Activated T-cell treated with anti-CD3 and anti-CD28 coated beads, Interleukin-2, amount 50 U/mL, for 24 hours (primary cell): Measurements from ENCODE around the gene KISS1.

Source experiments
- DNase-seq: peaks from one replicate; pipeline ENCODE4 v3.0.0-alpha.2; 2020
- H3K27ac Mint-ChIP-seq: 2 replicates; pipeline ENCODE4 v1.8.0; 2020; ENCODE audit warnings: mild to moderate bottlenecking, mixed read lengths
- H3K27me3 Mint-ChIP-seq: 2 replicates; pipeline ENCODE4 v1.8.0; 2020; ENCODE audit warnings: mixed read lengths
- H3K36me3 Mint-ChIP-seq: 2 replicates; pipeline ENCODE4 v1.8.0; 2020; ENCODE audit warnings: low read depth, mixed read lengths
- H3K4me1 Mint-ChIP-seq: 2 replicates; pipeline ENCODE4 v1.8.0; 2020; ENCODE audit warnings: low read depth, mixed read lengths
- H3K4me3 Mint-ChIP-seq: 2 replicates; pipeline ENCODE4 v1.8.0; 2020; ENCODE audit warnings: mild to moderate bottlenecking, moderate library complexity, mixed read lengths
- H3K9me3 Mint-ChIP-seq: 2 replicates; pipeline ENCODE4 v1.8.0; 2020; ENCODE audit warnings: mixed read lengths

The KISS1 gene

DNA sequence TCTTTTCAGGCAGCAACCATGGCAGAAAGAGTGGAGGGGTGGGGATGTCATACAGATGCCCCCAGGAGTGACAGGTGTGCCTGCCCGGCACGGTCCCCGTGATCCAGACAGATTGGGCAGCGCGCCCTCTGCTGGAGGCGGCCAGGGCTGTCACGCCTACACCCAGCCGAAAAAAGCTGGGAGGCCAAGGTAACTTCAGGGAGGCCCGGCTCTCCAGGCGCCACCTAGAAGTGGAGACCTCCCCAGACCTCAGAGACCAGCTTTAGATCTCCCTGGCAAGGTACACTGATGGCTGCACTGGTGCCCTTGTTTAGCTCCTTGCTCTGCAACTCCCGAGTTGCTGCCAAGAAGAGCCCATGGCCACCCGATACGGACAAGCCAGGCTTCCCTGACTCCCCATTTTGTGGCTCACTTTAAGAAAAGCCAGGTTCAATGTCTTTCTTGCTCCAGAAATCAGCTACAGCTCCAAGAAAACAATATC lies 10.9 kb upstream of the KISS1 start:
- DNase-seq: peak; percentile 87
- Mint-ChIP-seq H3K36me3 (no peaks in the 10 kb centered on the region), H3K4me1 (peaks cover 12% of the 10 kb centered on the region), H3K27me3 (peaks cover 46% of the 10 kb centered on the region), H3K9me3 (no peaks in the 10 kb centered on the region), H3K4me3 (no peak overlapping the region), H3K27ac (no peak overlapping the region)

GRCh38 chr1:204206121-204206520 lies 9.8 kb upstream of the KISS1 start:
- Mint-ChIP-seq H3K27me3 (peaks cover 46% of the 10 kb centered on the region), H3K27ac (no peak overlapping the region), H3K4me1 (peaks cover 12% of the 10 kb centered on the region), H3K36me3 (no peaks in the 10 kb centered on the region), H3K9me3 (no peaks in the 10 kb centered on the region), H3K4me3 (no peak overlapping the region)
- no peak for DNase-seq

- peaks cover 46% of the 10 kb centered on the region for H3K27me3 Mint-ChIP-seq
- H3K27ac Mint-ChIP-seq: no peak overlapping the region
- no peak for DNase-seq
- no peaks in the 10 kb centered on the region for H3K9me3 Mint-ChIP-seq
- no peaks in the 10 kb centered on the region for H3K36me3 Mint-ChIP-seq
- H3K4me3 Mint-ChIP-seq: no peak overlapping the region
- H3K4me1 Mint-ChIP-seq: peaks cover 12% of the 10 kb centered on the region
Observed at GRCh38 chr1:204205486-204205885, 9.2 kb upstream of the KISS1 start.

DNA sequence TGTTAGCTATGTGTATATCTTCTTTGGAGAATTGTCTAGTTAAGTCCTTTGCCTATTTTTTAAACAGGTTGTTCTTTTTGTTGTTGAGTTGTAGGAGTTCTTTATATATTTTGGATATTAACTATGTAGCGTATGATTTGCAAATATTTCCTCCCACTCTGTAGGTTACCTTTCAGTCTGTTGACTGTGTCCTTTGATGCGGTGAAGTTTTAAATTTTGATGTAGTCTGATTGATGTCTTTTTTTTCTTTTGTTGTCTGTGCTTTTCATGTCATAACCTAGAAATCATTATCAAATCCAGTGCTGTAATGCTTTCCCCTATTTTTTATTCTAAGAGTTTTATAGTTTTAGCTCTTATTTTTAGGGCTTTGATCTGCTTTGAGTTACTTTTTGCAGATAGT lies 8.7 kb upstream of the KISS1 start:
- DNase-seq: no peak
- Mint-ChIP-seq H3K4me1 (peaks cover 12% of the 10 kb centered on the region), H3K27ac (no peak overlapping the region), H3K36me3 (no peaks in the 10 kb centered on the region), H3K27me3 (peaks cover 46% of the 10 kb centered on the region), H3K4me3 (no peak overlapping the region), H3K9me3 (no peaks in the 10 kb centered on the region)

DNA sequence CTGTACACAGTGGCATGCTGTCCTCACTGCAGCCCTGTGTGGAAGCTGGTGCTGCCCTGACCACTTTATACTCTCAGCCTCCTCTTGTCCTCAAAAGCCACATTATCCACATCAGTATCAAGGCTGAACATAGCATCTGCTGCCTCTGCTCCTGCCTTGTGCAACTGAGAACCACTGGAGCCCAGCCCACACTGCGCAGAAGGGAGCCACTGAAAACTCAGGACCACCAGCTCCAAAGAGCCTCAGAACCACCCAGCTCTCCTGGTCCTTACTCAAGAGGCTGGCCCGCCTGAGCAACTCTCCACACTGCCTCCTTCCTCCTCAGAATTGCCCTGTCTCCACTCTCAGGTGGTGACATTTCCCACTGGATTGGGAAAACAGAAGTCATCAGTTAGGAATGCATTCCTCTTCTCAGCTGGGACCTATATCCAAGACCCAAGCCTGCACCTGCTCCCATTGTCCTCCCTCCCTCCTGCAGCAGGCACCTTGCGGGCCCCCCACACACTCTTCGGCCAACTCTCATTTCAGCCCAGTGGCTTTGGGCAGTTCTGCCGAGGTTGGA lies 7.0 kb upstream of the KISS1 start:
- Mint-ChIP-seq H3K4me1 (peaks cover 12% of the 10 kb centered on the region), H3K4me3 (no peak overlapping the region)

GRCh38 chr1:204202481-204202880 lies 6.2 kb upstream of the KISS1 start:
- no peak for DNase-seq
- no peak overlapping the region for H3K4me3 Mint-ChIP-seq
- peaks cover 43% of the 10 kb centered on the region for H3K27me3 Mint-ChIP-seq
- no peaks in the 10 kb centered on the region for H3K36me3 Mint-ChIP-seq
- H3K4me1 Mint-ChIP-seq: peaks cover 12% of the 10 kb centered on the region
- no peaks in the 10 kb centered on the region for H3K9me3 Mint-ChIP-seq
- H3K27ac Mint-ChIP-seq: no peak overlapping the region

More for the DNA sequence above, 7.0 kb upstream of the KISS1 start:
- Mint-ChIP-seq H3K27ac (no peak overlapping the region), H3K9me3 (no peaks in the 10 kb centered on the region), H3K36me3 (no peaks in the 10 kb centered on the region), H3K27me3 (peaks cover 48% of the 10 kb centered on the region)
- peak; percentile 15 for DNase-seq

DNA sequence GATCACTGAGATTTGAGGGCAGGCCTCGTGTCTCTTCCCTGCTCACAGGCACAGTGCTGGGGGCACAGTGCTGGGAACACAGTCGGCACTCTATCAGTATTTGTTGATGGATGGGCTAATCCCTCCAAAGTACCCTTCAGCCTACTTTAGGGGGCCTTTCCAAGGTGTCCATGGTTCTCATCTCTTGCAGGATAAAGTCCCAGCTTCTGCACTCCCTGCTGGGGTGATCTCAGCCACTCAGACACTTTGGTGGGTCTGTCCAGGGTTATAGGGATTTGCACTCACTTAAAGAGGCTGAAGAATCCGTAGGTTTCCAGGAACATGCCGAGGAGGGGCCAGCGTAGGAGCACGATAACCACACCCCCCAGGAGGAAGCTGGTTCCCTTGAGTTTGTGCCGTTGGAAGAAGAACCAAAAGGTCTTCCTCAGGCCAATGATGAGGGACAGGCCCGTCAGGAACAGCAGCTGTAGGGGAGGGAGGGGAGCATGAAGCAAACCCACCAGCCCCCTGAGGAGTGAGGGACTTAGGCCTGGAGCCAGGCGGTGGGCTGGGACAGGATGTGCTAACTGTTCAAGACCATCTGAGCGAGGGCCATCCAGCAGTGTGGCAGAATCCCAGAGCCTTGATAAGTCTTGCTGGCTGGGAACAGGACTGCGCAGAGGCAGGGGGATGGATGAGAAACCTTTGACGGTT lies 5.2 kb upstream of the KISS1 start:
- Mint-ChIP-seq H3K9me3 (no peaks in the 10 kb centered on the region), H3K27me3 (peaks cover 37% of the 10 kb centered on the region), H3K27ac (no peak overlapping the region), H3K4me1 (peaks cover 7% of the 10 kb centered on the region), H3K4me3 (no peak overlapping the region), H3K36me3 (no peaks in the 10 kb centered on the region)
- DNase-seq: peak; percentile 6

- peaks cover 19% of the 10 kb centered on the region for H3K27me3 Mint-ChIP-seq
- H3K9me3 Mint-ChIP-seq: no peaks in the 10 kb centered on the region
- no peaks in the 10 kb centered on the region for H3K36me3 Mint-ChIP-seq
- H3K27ac Mint-ChIP-seq: no peak overlapping the region
- no peak overlapping the region for H3K4me3 Mint-ChIP-seq
- H3K4me1 Mint-ChIP-seq: peaks cover 4% of the 10 kb centered on the region
- DNase-seq: peak; percentile 14
Observed at GRCh38 chr1:204199579-204199978, 3.3 kb upstream of the KISS1 start.

DNA sequence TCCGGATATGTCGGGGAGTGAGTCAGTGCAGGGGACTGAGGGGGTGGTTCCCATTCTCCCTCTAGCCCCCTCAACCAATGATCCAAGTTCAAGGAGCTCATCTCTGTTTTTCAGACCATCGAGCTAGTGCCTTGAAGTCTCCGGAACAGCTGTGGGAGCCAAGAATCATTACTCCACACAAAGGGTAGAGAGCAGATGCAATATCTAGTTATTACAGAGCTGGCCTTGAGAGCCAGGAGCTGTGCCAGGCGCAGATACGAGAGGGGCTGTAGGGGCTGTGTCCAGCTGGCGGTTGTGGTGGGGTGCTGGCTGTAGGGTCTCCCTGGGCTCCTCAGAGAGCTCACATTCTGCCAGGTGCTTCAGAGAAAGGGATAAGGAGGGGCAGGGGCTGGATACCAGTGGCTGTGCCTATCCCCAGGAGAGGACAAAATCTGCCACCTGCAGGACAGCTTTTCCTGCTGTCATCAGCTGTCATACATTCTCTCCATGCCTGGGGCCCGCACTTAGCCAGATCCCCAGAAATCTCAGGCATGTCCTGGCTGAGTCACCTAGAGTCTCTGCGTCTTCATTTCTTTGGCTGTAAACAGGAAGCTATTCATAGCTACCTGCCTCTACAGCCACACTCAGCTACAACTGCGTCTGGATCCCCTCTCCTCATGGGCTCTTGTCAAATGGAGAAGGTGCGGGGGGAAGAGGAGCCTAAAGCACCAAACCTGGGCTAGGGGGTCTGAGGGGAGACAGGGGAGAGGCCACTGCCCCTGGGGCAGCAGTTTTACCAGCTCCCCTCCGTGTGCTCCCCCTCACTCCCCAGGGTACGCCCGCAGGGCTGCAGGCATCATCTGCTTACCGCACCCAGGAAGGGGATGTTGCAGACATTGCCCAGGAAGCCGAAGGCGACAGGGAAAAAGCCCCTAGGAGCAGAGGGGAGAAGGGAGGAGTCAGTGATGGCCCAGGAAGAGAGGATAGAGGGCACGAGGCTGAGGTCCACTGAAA lies 2.4 kb upstream of the KISS1 start:
- no peak overlapping the region for H3K4me3 Mint-ChIP-seq
- H3K9me3 Mint-ChIP-seq: no peaks in the 10 kb centered on the region
- no peaks in the 10 kb centered on the region for H3K36me3 Mint-ChIP-seq
- H3K27me3 Mint-ChIP-seq: peaks cover 11% of the 10 kb centered on the region
- DNase-seq: peak; percentile 19
- H3K4me1 Mint-ChIP-seq: peaks cover 7% of the 10 kb centered on the region
- no peak overlapping the region for H3K27ac Mint-ChIP-seq

DNA sequence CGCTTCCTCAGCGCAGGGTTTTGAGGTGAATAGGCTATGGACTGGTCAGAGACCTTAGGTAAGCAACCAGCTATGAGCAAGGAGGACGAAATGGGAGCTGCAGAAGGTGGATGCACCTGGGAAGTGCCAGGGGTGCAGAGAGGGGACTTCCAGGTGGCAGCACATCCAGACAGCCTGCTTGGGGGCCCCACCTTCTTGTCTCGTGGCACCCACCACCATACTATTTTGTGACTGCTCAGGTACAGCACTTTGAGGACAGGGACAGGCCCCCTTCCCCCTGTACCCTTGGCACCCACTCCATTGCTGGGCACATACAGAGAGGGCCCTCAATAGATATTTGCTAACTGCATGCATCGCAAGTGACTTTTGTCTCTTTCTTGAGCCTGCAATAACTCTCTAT lies 777 bp upstream of the KISS1 start:
- H3K4me3 Mint-ChIP-seq: no peak overlapping the region
- no peaks in the 10 kb centered on the region for H3K9me3 Mint-ChIP-seq
- DNase-seq: no peak
- peaks cover 7% of the 10 kb centered on the region for H3K4me1 Mint-ChIP-seq
- peaks cover 13% of the 10 kb centered on the region for H3K27me3 Mint-ChIP-seq
- H3K27ac Mint-ChIP-seq: no peak overlapping the region
- H3K36me3 Mint-ChIP-seq: no peaks in the 10 kb centered on the region

DNA sequence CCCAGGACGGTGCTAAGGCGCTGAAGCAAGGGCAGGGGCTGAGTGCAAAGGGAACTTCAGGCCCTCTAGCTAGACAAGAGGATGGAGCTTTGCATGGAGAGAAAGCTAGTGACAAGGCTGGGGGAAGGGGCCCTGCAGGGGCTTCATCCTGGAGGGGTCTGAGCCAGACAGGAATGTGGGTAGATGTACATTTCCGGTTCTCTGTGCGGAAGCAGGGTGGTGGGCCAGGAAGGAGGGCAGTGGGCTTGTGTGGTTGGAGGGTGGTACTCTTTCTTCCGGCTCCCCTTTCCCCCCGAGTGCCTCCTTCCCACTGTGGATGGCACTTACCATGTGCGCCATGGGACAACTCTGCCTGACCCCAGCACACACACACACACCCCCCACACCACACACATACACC lies 1.5 kb downstream of the KISS1 start:
- peaks cover 27% of the 10 kb centered on the region for H3K27me3 Mint-ChIP-seq
- H3K4me3 Mint-ChIP-seq: no peak overlapping the region
- H3K9me3 Mint-ChIP-seq: no peaks in the 10 kb centered on the region
- no peak overlapping the region for H3K27ac Mint-ChIP-seq
- H3K4me1 Mint-ChIP-seq: peaks cover 16% of the 10 kb centered on the region
- DNase-seq: no peak
- no peaks in the 10 kb centered on the region for H3K36me3 Mint-ChIP-seq

DNA sequence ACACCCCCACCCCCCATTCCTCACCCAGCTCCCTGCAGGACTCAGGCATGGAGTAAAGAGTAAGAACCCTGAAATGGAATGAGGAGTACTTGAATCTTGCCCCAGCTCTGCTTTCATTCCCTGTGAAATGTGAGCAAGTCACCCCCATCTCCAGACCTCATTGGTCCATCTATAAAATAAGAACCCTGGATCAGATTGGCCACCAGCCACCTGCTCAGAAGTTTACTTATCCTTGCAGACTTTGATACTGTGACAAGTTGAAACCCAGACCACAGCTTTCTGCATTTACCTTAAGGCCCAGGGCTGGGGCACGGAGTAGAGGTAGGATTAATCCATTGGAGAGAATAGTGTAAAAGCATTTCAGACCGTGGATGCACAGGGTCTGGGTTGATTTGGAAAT lies 2.2 kb downstream of the KISS1 start:
- Mint-ChIP-seq H3K4me1 (peaks cover 22% of the 10 kb centered on the region), H3K27ac (no peak overlapping the region), H3K36me3 (no peaks in the 10 kb centered on the region), H3K27me3 (peaks cover 34% of the 10 kb centered on the region), H3K4me3 (no peak overlapping the region), H3K9me3 (no peaks in the 10 kb centered on the region)
- no peak for DNase-seq

- Mint-ChIP-seq H3K27ac (no peak overlapping the region), H3K4me3 (no peak overlapping the region), H3K27me3 (peaks cover 44% of the 10 kb centered on the region)
Observed at GRCh38 chr1:204192589-204193352, 3.5 kb downstream of the KISS1 start.

DNA sequence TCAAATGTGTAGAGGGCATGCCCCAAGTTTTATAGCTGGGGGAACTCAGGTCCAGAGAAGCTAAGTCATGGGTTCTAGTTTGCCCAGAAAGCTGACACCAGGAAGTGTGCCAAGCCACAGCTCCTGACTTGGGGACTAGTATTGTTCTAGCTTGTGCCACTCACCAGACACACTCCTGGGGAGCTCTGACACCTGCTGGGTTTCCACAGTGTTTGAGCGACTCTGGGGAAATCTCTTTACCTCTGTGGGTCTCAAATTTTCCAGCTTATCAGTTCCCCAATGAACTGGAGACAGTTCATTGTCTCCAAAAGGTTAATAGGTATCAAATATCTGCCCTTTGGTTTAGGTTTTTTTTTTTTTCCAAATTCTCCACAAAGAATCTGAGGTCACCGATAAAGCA lies 4.2 kb downstream of the KISS1 start:
- H3K4me1 Mint-ChIP-seq: peaks cover 28% of the 10 kb centered on the region

More at GRCh38 chr1:204192589-204193352, 3.5 kb downstream of the KISS1 start:
- H3K36me3 Mint-ChIP-seq: no peaks in the 10 kb centered on the region
- H3K4me1 Mint-ChIP-seq: peaks cover 28% of the 10 kb centered on the region
- DNase-seq: no peak
- no peaks in the 10 kb centered on the region for H3K9me3 Mint-ChIP-seq

More for the DNA sequence above, 4.2 kb downstream of the KISS1 start:
- Mint-ChIP-seq H3K27ac (no peak overlapping the region), H3K36me3 (no peaks in the 10 kb centered on the region), H3K4me3 (no peak overlapping the region), H3K9me3 (no peaks in the 10 kb centered on the region), H3K27me3 (peaks cover 51% of the 10 kb centered on the region)
- no peak for DNase-seq
